NCI-H2029 treated with DMSO at 0.1 percent for 48 hours (cell line): ENCODE measurements around the gene RASGRF2.
"Not testable (repeated sequence)": the region's sequence is repeated elsewhere in the genome, so short reads cannot be mapped to it uniquely, and the experiment has no call there.

Source experiments
- DNase-seq: peaks from one replicate; lab custom pipeline; 2025; lab: John Stamatoyannopoulos, UW

Gene RASGRF2

DNA sequence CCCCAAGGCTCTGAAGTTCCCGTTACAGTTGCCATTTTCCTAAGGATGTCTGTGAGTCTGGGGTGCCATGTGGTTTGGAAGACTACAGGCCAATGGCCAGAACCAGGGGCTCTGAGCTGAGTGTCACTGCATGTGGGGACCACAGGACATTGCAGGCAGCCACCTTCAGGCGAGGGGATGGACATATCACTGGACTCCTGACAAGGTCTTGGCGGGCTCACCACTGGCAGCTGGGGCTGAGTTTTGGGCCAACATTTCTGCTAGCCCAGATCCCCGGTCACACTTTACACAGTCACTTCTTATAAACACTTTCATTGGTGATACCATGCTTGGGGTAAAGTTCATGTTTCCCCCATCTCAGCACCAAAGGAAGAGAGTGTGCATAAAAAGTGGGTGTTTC, 109.8 kb downstream of the RASGRF2 start:
- no peak for DNase-seq

DNA sequence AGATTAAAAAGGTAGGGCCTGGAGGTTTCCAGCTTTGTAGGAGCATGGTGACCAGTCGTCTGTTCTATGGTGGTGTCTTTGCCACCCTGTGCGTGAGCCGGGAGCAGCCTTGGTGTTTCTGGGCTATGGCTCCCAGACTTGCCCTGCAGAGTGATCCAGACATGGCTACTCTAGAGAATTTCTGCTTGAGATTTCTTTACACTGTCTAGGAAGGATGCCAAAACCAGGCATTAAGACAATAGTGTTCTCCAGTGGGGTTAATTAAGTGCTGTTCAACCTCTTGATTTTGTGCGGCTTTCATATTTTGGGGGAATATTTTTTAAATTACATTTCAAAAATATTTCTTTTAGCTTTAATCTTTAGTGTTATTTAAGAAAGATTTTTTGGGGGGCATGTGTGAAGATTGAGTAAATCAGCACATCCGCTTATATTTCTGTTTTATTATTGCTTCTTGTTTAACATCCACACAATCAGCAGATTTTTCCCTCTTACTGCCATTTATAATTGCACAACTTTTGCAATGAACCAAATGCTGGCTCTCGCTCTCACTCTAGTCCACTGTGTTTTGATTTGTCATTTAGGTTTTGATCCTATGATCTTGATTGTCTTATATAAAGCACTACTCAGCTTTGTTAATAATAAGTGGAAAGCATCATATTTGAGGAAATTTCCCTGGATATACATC, 110.5 kb downstream of the RASGRF2 start:
- DNase-seq: no peak

DNA sequence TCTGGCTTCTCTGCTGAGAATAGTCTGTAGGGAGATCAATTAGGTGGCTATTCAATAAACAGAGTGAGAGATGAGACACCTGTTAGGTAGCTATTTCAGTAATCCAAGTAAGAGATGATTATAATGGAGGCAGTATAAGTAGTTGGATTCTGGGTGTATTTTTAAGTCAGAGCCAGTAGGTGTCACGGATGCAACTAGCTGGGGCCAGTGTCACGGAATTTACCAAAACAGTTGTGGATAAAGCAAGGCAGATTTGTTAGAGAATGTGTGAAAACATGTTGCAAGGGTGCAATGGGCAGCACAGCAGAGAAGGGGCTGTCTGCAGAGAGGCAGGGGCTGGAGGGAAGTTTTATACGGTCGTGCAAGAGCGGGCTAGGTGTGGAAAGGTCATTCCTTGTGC, 114.9 kb downstream of the RASGRF2 start:
- no peak for DNase-seq

DNA sequence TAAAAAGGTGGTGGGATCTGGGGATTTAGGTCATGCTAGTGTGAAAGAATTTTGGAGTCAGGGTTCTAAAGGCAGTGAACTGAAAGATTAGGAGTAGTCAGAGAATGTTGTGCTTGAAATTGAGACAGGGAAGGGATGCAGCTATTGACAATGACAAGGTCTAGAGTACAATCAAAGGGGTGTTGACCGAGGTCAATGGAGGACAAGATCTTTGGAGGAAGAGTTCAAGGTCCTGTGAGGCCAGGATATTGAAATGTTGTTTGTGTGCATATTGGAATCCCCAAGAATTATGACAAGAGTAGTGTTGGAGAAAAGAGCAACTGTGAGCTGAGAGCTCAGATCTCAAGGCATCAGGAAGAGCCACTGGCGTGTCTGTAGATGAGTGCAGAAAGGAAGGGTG, 116.9 kb downstream of the RASGRF2 start:
- no peak for DNase-seq

DNA sequence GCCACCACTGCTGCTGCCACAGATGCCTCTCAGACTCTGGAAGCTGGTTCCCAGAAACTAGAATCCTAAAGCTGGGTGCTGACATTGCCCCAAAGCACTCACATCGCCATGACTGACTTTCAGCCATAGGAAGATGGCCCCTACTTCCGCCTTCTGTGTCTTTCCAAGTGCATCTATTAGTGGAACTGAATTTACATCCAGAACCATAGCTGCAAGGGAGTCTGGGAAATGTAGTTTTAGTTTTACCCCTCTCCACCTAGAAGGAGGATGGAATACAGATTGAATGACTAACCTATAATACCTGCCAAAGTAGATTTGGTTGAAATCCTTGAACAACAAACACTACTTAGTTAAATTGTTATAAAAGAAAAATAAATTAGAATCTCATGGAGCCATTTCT, 118.8 kb downstream of the RASGRF2 start:
- DNase-seq: no peak

DNA sequence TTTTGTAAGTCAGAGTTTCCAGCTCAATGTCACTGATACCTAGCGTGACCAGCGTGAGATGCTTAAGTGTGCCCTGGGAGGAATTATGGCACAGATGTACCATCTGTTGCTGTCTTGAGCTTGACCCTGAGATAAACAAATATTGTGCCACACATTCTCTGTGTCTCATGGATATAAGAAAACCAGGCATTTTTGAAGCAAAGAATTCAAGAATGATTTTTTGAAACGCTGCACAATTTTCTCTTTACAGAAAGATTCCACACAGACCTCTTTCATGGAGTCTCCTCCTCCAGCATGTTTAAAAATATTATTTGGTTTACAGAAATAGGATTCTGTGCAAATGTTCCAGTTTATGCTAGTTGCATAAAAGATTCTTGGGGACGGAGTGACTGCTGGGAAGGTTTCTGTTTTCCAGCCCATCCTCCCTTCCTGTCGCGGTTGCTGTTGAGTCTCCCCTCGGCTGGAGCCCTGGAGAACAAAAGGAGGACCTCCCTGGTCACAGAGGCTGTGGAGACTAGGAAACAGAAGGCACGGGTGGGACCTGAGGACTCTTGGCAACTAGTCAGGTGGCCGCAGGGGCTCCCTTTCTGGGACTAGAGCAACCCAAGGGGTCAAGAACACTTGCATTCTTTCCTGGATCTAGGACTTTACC, 120.8 kb downstream of the RASGRF2 start:
- DNase-seq: no peak

DNA sequence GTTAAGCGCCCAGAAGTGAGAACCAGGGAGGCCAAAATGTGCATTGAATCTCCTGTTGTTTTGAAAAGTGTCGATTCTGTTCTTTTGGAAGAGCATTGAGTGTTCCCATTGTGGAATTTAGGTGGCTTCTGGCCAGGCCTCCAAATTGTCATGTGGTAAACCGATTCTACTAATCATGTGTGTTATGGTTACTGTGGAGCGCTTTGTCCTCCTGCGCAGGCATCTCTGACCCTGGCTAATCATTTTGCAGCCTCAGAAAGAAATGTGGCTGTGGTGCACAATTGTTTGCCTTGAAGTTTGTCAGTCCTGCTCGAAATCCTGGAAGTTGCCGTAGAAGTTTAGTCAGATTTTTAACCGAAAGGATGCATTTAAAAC, 121.3 kb downstream of the RASGRF2 start:
- DNase-seq: no peak

DNA sequence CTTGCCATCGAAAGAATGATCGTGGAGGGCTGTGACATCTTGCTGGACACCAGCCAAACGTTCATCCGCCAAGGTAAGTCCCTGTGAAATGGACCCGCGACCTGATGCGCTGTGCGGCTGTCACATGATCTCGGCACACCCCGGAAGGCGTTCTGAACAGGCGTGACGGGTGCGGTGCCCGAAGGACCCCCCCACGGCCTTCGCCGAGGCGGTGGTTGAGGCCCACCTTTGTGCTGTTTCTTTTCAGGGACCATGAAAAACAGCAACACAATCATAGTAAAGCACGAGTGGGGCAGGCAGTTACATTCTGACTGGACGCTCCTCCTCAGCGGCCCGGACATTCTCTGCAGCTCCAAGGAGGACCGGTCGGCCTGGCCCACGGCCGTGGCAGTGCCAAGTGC, 126.7 kb downstream of the RASGRF2 start:
- no peak for DNase-seq

DNA sequence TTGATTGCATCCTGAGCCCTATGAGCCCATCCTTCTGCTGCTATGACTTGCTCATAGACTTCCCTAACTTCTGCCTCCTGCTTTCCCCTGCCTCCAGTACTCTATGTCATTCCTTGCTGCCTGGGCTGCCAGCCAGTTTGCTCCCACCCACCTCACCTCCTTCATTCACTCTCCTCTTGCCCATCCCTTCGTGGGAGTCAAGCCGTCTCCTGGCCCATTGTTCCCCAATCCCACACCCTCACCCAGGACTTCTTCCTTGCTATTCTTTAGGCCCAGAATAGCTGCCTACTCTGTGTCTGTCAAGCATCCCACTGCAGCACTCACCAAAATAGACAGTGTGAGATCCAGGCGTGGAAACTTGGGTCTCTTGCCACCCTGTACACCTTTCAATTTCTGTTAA, 131.0 kb downstream of the RASGRF2 start:
- no peak for DNase-seq

DNA sequence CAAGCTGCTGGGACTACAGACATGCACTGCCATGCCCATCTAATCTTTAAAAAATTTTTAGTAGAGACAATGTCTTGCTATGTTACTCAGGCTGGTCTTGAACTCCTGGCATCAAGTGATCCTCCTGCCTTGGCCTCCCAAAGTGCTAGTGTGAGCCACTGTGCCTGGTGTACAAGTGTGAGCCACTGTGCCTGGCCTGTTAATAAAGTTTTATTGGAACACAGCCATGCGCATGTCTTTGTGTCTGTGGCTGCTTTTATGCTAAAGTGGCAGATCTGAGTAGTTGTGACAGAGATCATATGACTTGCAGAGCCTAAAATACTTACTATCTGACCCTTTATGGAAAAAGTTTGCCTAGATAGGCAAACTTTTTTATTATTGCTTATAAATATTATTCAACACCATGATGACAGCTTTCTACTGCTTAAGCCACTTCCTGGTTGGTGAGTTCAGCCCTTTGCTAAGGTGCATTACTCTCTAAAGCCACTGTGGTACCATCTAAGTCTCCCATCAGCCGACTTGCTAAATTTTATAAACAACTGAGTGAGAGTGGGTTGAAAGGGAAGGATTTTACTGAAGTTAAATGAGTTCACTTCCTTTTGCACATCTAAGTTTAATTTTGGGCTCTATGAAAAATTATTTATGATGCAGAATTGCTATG, 133.5 kb downstream of the RASGRF2 start:
- no peak for DNase-seq

DNA sequence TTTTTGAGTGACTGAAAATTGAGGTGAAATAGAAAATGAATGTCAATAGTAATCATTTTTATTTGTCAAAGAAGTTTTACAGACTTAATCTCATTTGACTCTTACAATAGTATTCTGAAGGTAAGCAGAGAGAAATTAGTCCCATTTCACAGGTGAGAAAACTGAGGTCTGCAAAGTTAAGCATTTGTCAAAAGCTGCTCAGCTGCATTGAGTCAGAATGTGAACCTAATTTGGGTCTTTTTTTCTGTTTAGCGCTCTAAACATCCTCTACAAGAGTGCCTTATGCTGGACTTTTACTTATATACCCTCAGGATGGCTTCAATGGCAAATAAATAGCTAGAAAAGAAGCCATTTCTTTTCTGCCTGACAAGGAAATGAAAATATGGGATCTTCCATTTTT, 135.7 kb downstream of the RASGRF2 start:
- no peak for DNase-seq

DNA sequence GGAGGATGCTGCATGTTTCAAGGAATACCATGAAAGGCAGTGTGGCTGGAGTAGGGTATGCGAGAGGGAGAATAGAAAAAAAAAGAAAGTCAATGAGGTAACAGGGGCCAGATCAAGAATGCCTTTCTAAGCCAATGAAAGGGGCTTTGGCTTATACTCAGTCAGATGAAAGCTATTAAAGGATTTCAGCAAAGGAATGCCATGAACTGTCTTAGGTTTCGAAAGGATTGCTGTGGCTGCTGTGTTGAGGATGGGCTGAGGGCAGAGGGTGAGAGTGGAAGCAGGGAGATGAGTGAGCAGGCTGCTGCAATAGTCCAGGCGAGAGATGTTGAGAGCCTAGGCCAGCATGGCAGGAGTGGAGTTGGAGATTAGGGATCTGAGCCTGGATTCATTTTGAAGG, 137.6 kb downstream of the RASGRF2 start:
- DNase-seq: no peak

DNA sequence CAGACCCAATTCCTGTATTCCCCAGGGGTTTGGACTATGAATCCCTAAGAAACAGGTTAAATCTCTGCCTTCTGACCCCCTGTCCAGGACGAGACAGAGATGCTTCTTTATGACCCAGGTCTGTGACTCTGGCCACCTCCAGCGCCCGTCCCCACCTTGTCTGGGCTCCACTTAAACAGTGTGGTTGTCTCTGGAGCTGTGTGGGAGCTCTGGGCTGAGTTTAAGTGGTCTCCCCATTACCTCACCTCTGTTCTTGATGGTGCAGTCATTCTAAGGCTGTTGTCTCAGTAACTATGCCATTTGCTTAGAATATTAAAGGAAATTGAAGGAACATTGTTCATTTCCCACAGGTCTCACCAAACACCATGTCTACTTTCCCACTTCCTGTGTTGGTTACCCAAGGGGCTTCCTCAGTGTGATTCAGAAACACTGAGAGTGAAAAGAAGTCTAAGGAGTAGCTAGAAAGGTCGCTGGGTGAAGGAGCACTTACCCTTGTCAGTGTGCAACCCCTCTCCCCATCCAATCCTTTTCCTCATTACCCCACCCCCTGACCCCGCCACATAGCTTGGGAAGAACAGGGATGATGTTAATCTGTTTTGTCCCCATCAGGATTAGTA, 145.2 kb downstream of the RASGRF2 start:
- DNase-seq: no peak

DNA sequence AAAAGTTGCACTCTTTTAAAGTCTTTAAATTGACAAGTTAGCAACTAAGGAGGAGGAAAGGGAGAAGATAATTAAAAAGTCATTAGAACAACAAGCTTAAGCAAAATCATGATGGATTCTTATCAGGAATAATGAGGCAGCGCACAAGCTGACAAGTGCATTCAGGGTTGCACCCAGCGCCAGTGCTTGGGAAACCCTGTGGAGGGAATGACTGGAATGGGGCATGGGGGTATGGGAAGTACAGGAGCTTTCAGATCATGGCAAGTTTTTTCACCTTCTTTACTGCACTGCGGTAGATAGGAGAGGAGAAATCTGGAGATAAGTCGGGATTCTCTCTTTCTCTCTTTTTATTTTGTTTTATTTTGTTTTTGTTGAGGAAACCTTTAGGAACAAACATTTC, 155.1 kb downstream of the RASGRF2 start:
- no peak for DNase-seq

DNA sequence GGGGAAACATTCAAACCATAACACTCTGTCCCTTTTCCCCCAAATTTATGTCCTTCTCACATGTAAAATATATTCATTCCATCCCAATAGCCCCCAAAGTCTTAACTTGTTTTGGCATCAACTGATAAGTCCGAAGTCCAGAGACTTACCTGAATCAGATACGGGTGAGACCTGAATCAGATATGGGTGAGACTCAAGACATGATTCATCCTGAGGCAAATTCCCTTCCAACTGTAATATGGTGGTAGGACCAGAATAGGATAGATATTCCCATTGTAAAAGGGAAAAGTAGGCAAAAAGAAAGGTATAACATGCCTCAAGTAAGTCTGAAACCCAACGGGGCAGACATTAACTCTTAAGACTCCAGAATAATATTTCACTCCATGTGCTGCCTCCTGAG, 157.4 kb downstream of the RASGRF2 start:
- DNase-seq: no peak

DNA sequence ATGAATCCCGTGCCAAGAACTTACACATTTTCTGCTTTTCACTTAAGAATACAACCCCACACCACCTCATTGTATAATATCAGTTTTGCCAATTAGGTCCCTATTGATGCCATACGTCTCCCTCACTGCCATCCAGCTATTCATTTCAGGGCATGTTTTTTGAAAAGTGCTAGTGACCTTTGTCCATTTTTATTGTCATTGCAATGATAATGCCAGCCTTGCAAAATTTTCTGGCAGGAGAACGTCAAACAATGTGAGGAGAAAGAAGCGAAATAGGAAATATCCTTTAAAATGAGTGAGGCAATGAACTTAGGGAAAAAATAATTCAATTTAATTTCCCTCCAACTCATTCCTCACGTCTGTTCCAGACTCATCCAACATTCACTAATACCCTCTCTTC, 161.1 kb downstream of the RASGRF2 start:
- no peak for DNase-seq

DNA sequence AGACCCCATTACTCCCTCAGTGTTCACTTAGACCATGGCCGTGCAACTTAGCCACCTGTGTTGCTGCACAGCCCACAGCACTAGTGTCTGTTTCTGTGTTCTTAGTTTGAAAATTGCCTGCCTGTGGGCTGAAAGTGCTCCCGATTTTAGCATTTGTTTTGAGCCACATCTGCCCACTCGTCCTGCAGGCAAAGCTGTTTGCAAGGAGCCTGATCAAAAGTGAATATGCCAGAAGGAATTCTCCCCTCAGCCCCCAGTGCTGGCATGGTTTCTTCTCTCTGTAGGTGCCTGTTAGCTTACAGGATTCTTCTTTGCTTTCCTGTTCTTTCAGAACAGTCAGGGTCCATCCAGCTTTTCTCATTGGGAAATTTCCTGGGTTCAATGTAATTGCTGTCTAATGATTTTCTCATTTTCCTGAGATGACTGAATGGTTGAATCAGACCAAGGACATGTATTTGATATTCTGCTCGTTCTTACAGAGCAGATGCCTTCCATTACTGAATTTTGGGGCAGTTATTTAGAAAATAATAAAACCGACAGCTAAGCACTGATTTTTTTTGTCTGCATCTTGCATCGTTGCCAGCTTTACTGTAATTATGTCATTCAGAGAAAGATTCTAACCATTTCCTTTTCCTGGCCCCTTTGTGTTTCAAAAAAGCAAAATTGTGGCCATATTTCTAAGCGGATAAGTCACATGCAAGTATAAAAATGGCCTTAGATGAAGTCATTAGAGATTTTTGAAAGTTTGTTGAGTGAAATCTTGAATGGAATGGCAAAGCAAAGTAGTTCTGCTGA, 161.9 kb downstream of the RASGRF2 start:
- DNase-seq: no peak

DNA sequence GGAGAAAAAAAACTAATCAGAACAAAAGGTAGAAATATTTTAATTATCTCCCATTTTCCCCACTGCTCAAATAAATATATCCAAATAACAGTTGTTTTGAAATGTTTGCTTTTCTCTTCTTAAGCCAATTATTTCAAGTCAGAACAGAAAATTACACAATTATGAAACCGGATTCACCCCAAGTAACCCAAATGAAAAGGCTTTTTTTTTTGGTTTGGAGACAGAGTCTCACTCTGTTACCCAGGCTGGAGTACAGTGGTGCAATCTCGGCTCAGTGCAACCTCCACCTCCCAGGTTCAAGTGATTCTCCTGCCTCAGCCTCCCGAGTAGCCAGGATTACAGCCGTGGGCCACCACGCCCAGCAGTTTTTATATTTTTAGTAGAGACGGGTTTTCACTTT, 164.5 kb downstream of the RASGRF2 start:
- not testable (repeated sequence) for DNase-seq

DNA sequence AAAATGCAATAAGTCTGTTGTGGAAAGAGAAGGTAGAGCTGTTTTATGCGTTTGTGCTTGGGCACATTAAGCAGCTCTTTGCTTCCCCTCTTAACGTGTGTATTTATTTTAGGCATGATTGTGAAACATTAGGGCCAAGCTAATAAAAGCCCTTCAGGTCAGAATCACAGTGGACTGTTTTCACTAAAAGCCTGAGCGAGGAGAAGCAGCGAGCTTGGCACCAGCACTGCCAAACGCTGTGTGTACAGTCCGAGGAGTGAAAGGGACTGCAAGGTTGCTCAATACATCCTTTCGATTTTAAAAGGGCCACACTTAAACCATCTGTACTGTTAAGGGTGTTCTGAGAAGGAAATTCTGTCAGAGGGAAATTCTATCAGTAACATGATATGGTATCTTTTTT, 165.8 kb downstream of the RASGRF2 start:
- DNase-seq: peak; percentile 1

DNA sequence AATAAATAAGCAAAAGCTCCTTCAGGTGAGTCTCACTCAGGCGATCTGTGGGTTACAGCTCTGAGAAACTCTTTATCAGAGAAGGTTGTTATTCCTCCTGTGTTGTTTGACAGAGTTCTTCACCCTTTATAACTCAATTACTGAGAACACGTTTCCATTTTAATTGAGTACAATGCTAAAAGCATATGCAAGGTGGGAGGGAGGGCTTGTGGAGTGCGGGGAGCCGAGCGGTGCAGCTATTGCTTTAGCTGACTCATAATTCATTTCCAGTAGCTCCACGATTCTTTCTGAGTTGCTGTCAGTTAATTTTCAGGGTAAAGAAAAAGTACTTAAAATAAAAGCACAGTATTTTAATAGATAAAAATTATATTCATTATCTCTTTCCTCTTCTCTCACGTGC, 168.3 kb downstream of the RASGRF2 start:
- DNase-seq: no peak

DNA sequence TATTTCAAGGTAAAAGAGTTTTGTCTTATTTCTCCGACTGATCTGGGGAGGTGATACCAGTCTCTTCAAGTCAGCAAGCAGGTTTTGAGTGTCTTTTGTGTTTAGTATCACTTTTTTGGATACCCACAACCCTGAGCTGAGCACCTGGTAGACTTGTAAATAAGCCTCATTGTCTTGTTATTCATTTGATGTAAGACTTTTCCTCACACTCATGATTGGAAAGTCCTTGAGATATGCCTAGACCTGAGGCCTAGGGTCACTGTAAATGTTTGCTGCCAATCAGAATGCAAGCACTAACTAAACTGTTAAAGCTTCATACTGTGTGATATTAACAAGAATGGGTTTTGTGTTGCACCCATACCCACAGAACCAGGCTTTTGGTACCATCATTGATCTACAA, 172.2 kb downstream of the RASGRF2 start:
- no peak for DNase-seq

DNA sequence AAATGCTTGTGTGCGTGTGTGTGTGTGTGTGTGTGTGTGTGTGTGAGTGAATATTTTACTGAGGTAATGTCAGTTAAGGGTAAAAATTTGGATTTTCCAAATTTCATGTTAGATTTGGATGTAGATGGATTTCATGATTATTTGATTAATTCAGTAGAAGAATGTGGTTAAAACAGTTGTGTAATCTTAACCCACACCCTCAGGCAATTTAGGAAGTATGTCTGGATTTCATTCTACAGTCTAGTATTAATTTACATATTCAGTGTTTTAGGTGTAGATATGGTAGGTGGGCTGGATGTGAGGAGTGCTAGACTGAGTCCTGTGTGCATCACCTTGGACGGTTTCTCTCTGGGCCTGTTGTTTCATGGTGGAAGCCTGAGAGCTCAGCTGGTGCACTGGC, 173.9 kb downstream of the RASGRF2 start:
- no peak for DNase-seq
